ENCODE data around the gene MLLT6. TPM values are rescaled to one million over a fixed set of nuclear protein-coding genes. Genes with fewer than 3 reads are reported as not detected.
A peak's percentile ranks its signal among the peaks of the same experiment; 100 is the strongest.

MLLT6 gene
- total and polyA plus RNA-seq, 2 of the 13 experiments (the other 11 are each of a cell fraction or from before 2014, with no cell fraction given), result 50.7 to 69.5 TPM

DNA sequence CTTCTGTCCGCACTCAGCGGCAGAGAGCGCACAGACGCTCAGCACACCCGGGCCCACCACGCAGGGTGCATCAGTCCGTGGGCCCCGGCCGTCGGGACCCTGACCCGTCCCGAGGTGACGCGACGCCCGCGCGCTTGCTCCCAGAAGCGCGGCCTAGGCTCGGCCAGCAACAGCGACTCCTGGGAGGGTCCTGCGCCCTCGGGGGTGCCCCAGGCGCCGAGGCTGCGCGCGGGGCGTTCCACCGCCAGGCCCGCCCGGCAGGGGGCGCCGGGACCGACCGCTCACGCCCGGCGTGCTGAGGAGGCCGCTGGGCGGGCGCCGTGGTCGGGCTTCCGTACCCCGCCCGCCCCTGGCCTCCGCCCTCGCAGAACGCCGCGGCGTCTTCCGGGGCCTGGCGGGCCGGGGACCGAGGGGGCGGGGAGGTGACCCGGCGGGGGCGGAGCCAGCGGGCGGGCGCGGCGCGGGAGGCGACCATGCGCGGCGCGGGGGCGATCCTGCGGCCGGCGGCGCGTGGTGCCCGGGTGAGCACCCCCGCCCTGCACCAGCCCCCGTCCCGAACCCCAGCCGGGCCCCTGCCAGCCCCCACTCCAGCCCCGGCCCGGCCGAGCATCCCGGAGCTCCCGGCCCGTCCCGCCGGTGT is 24.9 kb downstream of the MLLT6 start, which contains the start of gene CISD3 (continued):
- TF ChIP-seq, protein P1, sequence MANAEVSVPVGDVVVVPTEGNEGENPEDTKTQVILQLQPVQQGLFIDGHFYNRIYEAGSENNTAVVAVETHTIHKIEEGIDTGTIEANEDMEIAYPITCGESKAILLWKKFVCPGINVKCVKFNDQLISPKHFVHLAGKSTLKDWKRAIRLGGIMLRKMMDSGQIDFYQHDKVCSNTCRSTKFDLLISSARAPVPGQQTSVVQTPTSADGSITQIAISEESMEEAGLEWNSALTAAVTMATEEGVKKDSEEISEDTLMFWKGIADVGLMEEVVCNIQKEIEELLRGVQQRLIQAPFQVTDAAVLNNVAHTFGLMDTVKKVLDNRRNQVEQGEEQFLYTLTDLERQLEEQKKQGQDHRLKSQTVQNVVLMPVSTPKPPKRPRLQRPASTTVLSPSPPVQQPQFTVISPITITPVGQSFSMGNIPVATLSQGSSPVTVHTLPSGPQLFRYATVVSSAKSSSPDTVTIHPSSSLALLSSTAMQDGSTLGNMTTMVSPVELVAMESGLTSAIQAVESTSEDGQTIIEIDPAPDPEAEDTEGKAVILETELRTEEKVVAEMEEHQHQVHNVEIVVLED (CRISPR knock-in tag; IDR thresholded peaks at IDR 0.05; ENCODE audit: borderline replicate concordance), result peak; percentile 22; the same call in 1 of the 2 replicates
- TF ChIP-seq, protein P2, sequence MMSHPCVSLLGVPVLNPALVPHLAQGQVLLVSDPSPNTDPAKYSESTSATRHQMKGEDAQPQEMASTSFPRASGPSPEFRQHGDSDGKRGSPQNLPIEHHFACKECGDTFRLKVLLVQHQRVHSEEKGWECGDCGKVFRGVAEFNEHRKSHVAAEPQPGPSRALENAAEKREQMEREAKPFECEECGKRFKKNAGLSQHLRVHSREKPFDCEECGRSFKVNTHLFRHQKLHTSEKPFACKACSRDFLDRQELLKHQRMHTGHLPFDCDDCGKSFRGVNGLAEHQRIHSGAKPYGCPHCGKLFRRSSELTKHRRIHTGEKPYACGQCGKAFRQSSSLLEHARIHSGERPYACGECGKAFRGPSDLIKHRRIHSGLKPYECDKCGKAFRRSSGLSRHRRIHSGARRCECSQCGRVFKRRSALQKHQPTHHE (CRISPR knock-in tag; IDR thresholded peaks at IDR 0.05; ENCODE audit: borderline replicate concordance), result no peak; the same call in 1 of the 2 replicates
- TF ChIP-seq ZNF263 (CRISPR knock-in tag; IDR thresholded peaks at IDR 0.05) (peak; percentile 35; the same call in 1 of the 2 replicates), PPARG (CRISPR knock-in tag; conservative IDR thresholded peaks at IDR 0.05) (no peak), ZNF782 (CRISPR knock-in tag; IDR thresholded peaks at IDR 0.05; ENCODE audit: borderline replicate concordance) (no peak), HMG20B (CRISPR knock-in tag; conservative IDR thresholded peaks at IDR 0.05) (no peak), ARHGAP35 (CRISPR knock-in tag; IDR thresholded peaks at IDR 0.05; ENCODE audit: borderline replicate concordance) (0 out of 2 replicates have a peak, but pooled peaks have one; percentile 45), NR2C2 (CRISPR knock-in tag; IDR thresholded peaks at IDR 0.05; ENCODE audit: borderline replicate concordance) (no peak), PAWR (CRISPR knock-in tag; IDR thresholded peaks at IDR 0.05; ENCODE audit: borderline replicate concordance) (no peak), CEBPB (IDR thresholded peaks at IDR 0.05; ENCODE audit: borderline replicate concordance, low read depth, low read length) (no peak), HMGA1 (CRISPR knock-in tag; conservative IDR thresholded peaks at IDR 0.05) (no peak), POLR2G (IDR thresholded peaks at IDR 0.05; ENCODE audit: low read depth, low read length) (peak; percentile 67), RFXANK (CRISPR knock-in tag; IDR thresholded peaks at IDR 0.05) (no peak), ZNF44 (CRISPR knock-in tag; IDR thresholded peaks at IDR 0.05) (no peak), ONECUT2 (CRISPR knock-in tag; IDR thresholded peaks at IDR 0.05) (no peak), ZNF83 (CRISPR knock-in tag; IDR thresholded peaks at IDR 0.05; ENCODE audit: borderline replicate concordance) (no peak), ZNF121 (CRISPR knock-in tag; IDR thresholded peaks at IDR 0.05) (no peak)
- TF ChIP-seq, protein P3, sequence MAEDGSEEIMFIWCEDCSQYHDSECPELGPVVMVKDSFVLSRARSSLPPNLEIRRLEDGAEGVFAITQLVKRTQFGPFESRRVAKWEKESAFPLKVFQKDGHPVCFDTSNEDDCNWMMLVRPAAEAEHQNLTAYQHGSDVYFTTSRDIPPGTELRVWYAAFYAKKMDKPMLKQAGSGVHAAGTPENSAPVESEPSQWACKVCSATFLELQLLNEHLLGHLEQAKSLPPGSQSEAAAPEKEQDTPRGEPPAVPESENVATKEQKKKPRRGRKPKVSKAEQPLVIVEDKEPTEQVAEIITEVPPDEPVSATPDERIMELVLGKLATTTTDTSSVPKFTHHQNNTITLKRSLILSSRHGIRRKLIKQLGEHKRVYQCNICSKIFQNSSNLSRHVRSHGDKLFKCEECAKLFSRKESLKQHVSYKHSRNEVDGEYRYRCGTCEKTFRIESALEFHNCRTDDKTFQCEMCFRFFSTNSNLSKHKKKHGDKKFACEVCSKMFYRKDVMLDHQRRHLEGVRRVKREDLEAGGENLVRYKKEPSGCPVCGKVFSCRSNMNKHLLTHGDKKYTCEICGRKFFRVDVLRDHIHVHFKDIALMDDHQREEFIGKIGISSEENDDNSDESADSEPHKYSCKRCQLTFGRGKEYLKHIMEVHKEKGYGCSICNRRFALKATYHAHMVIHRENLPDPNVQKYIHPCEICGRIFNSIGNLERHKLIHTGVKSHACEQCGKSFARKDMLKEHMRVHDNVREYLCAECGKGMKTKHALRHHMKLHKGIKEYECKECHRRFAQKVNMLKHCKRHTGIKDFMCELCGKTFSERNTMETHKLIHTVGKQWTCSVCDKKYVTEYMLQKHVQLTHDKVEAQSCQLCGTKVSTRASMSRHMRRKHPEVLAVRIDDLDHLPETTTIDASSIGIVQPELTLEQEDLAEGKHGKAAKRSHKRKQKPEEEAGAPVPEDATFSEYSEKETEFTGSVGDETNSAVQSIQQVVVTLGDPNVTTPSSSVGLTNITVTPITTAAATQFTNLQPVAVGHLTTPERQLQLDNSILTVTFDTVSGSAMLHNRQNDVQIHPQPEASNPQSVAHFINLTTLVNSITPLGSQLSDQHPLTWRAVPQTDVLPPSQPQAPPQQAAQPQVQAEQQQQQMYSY (CRISPR knock-in tag; IDR thresholded peaks at IDR 0.05), result peak; percentile 36; the same call in 1 of the 2 replicates
- TF ChIP-seq, protein P4, sequence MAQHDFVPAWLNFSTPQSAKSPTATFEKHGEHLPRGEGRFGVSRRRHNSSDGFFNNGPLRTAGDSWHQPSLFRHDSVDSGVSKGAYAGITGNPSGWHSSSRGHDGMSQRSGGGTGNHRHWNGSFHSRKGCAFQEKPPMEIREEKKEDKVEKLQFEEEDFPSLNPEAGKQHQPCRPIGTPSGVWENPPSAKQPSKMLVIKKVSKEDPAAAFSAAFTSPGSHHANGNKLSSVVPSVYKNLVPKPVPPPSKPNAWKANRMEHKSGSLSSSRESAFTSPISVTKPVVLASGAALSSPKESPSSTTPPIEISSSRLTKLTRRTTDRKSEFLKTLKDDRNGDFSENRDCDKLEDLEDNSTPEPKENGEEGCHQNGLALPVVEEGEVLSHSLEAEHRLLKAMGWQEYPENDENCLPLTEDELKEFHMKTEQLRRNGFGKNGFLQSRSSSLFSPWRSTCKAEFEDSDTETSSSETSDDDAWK (CRISPR knock-in tag; IDR thresholded peaks at IDR 0.05), result no peak

All from HepG2 (cell line).